ENCODE results near the gene CHMP2A. TPM values are rescaled to one million over a fixed set of nuclear protein-coding genes. Genes with fewer than 3 reads are reported as not detected.

Gene CHMP2A
- total and polyA plus RNA-seq, 10 donors = 79.9 to 124 (median 108) TPM

DNA sequence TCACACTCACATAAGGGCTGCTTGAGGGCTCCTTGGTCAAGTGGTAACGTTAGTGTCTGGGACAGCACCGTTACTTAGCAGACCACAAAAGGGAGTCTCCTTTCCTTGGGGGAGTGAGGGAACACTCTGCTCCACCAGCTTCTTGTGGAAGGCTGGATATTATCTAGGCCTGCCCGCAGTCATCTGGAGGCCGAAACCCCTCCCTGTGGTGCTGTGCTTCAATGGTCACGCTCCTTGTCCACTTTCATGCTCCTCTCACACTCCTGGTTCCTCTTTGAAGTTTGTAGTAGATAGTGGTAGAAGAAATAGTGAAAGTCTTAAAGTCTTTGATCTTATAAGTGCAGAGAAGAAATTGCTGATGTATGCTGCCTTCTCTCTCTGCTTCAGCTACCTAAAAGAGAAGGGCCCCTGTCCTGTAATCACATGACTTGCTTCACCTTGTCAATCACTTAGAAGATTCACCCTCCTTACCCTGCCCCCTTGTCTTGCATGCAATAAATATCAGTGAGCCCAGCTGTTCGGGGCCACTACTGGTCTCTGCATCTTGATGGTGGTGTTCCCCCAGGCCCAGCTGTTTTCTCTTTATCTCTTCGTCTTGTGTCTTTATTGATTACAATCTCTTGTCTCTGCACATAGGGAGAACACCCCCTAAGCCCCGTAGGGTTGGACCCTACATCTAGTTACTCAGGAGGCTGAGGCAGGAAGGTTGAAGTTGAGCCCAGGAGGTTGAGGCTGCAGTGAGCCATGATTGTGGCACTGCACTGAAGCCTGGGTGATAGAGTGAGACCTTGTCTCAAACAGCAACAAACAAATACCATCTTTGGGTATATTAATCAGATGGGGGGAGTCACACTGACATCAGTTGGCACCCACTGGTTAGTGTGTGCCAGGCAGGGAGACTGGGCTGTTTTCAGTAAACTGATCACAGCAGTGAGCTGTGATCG is 29.9 kb upstream of the CHMP2A start:
- TF ChIP-seq, protein P1, sequence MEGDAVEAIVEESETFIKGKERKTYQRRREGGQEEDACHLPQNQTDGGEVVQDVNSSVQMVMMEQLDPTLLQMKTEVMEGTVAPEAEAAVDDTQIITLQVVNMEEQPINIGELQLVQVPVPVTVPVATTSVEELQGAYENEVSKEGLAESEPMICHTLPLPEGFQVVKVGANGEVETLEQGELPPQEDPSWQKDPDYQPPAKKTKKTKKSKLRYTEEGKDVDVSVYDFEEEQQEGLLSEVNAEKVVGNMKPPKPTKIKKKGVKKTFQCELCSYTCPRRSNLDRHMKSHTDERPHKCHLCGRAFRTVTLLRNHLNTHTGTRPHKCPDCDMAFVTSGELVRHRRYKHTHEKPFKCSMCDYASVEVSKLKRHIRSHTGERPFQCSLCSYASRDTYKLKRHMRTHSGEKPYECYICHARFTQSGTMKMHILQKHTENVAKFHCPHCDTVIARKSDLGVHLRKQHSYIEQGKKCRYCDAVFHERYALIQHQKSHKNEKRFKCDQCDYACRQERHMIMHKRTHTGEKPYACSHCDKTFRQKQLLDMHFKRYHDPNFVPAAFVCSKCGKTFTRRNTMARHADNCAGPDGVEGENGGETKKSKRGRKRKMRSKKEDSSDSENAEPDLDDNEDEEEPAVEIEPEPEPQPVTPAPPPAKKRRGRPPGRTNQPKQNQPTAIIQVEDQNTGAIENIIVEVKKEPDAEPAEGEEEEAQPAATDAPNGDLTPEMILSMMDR (IDR thresholded peaks at IDR 0.05 in 8 of 11, conservative IDR thresholded peaks at IDR 0.05 in 3 of 11) = no peak
- TF ChIP-seq POLR2AphosphoS5 (IDR thresholded peaks at IDR 0.05) (no peak), POLR2A (IDR thresholded peaks at IDR 0.05) (no peak)
- no peak overlapping the region for H3K27ac ChIP-seq
- H3K36me3 ChIP-seq = peaks cover 0 to 34% (median 24%) of the 10 kb centered on the region in 6 donors
- intact Hi-C loops (cut with DNase I; ENCODE audit: low total_unique reads) = no loop called here
- DNase-seq = no peak
- no peak overlapping the region for H3K4me3 ChIP-seq
- no peaks in the 10 kb centered on the region for H3K27me3 ChIP-seq (replicated peaks in 1 of 7)
- peaks cover 0 to 17% (median 9%) of the 10 kb centered on the region in 6 donors for H3K4me1 ChIP-seq
- WGBS, 5 donors = 77 to 86% (median 83%) methylated on average over 8 to 9 of the region's 9 CpGs
- H3K9me3 ChIP-seq = no peaks in the 10 kb centered on the region

DNA sequence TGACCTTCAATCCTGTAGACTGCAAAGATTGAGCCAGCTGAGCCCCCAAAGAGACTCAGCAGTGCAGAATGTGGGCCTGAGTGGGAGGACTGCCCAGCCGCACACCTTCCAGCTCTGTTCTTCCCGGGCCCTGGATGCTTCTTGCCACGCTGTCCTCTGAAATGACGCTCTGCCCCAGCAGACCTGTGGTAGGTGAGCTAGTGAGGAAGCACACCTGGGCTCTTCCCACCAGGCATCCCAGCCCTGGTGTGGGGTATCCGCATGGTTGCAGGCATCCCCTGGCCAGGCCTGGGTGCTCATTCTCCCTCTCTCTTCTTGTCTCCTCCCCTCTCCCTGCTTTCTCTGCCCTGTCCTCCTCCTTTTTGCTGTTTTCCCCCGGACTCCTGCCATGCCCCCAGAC is 28.1 kb upstream of the CHMP2A start:
- intact Hi-C loops (cut with DNase I; ENCODE audit: low total_unique reads) = no loop called here
- no peak overlapping the region for H3K27ac ChIP-seq
- WGBS, 5 donors = 91 to 100% (median 96%) methylated on average over 6 of the region's 6 CpGs
- H3K4me1 ChIP-seq = peaks cover 3 to 33% (median 17%) of the 10 kb centered on the region in 6 donors
- peaks cover 0 to 34% (median 24%) of the 10 kb centered on the region in 6 donors for H3K36me3 ChIP-seq
- H3K9me3 ChIP-seq = no peaks in the 10 kb centered on the region
- no peak overlapping the region for H3K4me3 ChIP-seq
- TF ChIP-seq, protein P1 (IDR thresholded peaks at IDR 0.05 in 8 of 11, conservative IDR thresholded peaks at IDR 0.05 in 3 of 11) = no peak
- no peak for TF ChIP-seq POLR2AphosphoS5 (IDR thresholded peaks at IDR 0.05)
- no peak for TF ChIP-seq POLR2A (IDR thresholded peaks at IDR 0.05)
- no peak for DNase-seq
- H3K27me3 ChIP-seq (replicated peaks in 1 of 7) = no peaks in the 10 kb centered on the region

DNA sequence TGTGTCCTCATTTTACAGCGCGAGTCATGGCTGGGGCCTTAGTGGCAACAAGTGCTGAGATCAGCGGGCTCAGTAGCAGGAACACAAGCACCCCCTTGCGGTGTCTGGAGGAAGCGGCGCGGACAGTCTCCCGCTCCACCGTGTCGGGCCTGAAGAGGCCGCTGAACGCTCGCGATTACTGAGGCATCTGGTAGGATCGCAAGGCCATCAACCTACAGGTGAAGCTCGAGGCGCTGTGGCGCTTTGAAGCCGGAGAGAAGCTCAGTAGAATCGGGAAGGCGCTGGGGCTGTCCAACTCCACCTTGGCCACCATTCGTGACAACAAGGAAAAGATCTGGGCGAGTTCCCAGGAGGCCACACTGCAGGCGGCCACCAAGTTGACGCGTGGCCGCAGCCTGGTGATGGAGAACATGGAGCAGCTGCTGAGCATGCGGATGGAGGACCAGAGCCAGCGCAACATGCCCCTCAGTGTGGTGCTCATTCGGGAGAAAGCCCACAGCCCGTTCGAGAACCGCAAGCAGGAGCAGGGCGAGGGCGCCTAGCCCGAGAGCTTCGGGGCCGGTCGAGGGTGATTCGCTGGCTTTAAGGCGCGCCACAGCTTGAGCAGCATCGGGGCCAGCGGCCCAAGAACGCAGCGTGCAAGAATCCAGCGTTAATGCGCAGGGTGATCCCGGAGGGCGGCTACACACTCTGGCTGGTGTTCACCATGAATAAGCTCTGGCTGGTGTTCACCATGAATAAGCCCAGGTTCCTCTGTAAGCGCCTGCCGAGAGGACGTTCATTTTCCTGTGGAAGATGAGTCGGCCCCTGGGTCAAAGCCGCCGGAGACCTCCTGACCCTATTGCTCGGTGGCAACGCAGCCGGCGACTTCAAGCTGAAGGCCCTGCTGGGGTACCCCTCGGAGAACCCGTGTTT is 26.6 kb upstream of the CHMP2A start:
- peaks cover 0 to 34% (median 24%) of the 10 kb centered on the region in 6 donors for H3K36me3 ChIP-seq
- WGBS, 5 donors = 68 to 81% (median 72%) methylated on average over 54 to 62 of the region's 62 CpGs
- no peaks in the 10 kb centered on the region for H3K9me3 ChIP-seq
- peaks cover 4 to 48% (median 22%) of the 10 kb centered on the region in 6 donors for H3K4me1 ChIP-seq
- intact Hi-C loops (cut with DNase I; ENCODE audit: low total_unique reads) = no loop called here
- DNase-seq = peak; percentile 94
- H3K27ac ChIP-seq = peak overlapping the region in 4 of 8 donors; percentile 19 to 60 (median 55)
- H3K4me3 ChIP-seq = no peak overlapping the region
- TF ChIP-seq POLR2AphosphoS5 (IDR thresholded peaks at IDR 0.05) = peak; percentile 76 to 81 (median 77)
- no peak for TF ChIP-seq POLR2A (IDR thresholded peaks at IDR 0.05)
- TF ChIP-seq, protein P1 (IDR thresholded peaks at IDR 0.05 in 8 of 11, conservative IDR thresholded peaks at IDR 0.05 in 3 of 11) = peak; percentile 88 to 98 (median 93)
- no peaks in the 10 kb centered on the region for H3K27me3 ChIP-seq (replicated peaks in 1 of 7)
